Putamen (tissue), 1 donor: ENCODE measurements around the gene ABHD11.
"Not testable (repeated sequence)": the region's sequence is repeated elsewhere in the genome, so short reads cannot be mapped to it uniquely, and the experiment has no call there.

Experiments used
- DNase-seq: peaks from one replicate; pipeline ENCODE4 v3.0.0-alpha.2; 2016; ENCODE audit warnings: low spot score

Gene ABHD11

GRCh38 chr7:73742753-73743641 is 4.4 kb upstream of the ABHD11 start:
- DNase-seq, result no peak

- no peak for DNase-seq
These were observed 3.7 kb upstream of the ABHD11 start for GRCh38 chr7:73742338-73742752.

GRCh38 chr7:73741600-73741999 is 3.0 kb upstream of the ABHD11 start:
- no peak for DNase-seq

- DNase-seq, result no peak
These were observed 2.2 kb upstream of the ABHD11 start for GRCh38 chr7:73740771-73741170.

GRCh38 chr7:73740212-73740611 is 1.6 kb upstream of the ABHD11 start:
- no peak for DNase-seq

DNA sequence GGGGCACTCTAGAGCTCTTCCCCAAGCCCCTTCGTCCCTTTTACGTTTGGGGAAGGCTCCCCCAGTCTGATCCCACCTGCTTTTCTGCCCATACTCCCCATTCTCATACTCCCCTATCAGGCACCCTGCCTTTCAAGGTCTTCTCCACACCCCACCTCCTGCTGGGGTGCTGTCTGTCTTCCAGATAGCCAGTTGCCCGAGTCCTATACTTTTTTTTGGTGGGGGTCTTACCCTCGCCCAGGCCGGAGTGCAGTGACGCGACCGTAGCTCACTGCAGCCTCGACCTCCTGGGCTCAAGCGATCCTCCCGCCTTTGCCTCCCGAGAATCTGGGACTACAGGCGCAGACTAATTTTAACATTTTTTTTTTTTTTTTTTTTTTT is 775 bp upstream of the ABHD11 start:
- DNase-seq, result no peak

GRCh38 chr7:73738220-73738611 is 386 bp downstream of the ABHD11 start:
- peak; percentile 43 for DNase-seq

DNA sequence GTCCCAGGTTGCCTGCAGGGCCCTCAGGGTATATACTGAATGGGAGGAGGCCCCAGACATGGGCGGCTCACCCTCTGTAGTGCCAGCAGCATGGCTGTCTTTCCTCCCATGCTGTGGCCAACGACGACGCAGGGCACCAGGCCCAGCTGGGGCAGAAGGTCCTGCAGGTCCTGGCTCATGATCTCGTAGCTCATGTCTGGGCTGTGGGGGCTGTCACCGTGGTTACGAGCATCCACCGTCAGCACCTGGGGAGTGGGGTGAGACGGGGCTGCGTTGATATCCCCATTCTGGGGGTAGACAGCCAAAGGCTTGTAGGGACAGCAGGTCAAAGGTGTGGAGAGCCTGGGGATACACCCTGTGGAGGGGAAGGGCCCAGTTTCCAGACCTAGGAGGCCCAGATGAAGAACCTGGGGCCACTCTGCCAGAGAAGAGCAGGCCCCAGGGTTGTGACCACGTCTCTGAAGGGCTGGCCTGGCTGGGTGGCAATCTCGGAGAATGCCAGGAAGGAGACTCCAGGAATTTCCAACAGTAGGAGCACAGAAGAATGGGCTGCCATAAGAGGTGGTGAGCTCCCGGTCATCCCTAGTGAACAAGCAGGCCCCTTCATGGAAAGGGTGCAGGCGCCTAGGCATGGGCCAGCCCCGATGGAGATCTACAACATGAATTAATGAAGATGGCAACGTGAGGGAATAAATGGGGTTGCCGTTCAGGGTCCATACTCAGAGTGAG is 947 bp downstream of the ABHD11 start:
- DNase-seq, result no peak

- no peak for DNase-seq
These were observed 1.7 kb downstream of the ABHD11 start for GRCh38 chr7:73736885-73737284.

DNA sequence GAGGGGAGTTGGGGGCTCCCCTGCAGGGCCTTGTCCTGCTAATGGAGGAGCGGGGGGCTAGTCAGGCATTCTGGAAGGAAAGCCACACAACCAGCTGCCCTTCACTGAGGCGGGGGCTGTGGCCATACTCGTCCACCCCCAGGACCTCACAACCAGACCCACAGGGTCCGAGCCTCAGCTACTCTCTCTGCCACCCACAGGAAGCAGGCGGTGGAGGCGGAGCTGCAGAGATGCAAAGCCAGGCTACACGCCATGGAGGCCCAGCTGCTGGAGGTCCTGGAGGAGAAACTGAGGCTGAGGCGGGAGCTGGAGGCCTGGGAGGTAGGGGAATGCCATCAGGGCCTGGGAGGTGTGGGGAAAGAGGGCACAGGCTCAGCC is 3.1 kb downstream of the ABHD11 start:
- no peak for DNase-seq

DNA sequence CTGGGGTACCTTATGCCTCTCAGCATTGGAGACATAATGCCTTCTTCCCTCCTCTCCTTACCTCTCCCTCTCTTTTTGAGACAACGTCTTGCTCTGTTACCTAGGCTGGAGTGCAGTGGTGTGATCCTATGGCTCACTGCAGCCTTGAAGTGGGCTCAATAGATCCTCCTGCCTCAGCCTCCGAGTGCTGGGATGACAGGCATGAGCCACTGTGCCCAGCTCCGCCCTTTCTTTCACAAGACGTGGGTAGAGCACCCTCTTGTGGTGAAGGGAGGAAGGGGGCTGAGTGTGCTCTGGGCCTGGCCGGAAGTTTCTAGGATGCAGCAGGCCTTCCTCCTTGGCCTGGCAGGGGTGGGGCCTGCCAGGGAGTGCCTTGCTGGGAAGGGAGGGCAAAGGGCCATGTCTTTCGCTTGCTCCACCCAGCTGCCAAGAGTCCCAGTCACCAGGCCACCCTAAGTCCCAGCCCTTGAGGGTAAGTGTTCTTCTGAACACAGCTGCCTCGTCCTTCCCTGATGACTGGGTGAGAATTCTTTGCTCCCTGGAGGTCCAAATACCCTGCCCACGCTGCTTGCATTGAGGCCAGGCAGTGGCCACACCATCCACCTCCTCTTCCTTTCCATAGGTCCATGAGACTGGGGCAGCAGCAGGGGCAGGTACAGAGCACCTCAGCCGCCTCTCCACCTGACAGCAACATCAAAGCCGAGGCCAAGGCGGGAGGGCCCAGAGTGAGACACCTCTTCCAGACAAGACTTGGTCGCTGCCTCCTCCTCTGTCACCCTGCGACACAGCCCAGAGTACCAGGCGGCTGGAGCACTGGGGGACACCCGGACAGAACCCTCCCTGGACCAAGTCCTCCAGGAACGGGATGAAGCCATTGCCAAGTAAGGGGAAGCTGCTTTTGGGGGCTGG is 3.7 kb downstream of the ABHD11 start:
- no peak for DNase-seq

DNA sequence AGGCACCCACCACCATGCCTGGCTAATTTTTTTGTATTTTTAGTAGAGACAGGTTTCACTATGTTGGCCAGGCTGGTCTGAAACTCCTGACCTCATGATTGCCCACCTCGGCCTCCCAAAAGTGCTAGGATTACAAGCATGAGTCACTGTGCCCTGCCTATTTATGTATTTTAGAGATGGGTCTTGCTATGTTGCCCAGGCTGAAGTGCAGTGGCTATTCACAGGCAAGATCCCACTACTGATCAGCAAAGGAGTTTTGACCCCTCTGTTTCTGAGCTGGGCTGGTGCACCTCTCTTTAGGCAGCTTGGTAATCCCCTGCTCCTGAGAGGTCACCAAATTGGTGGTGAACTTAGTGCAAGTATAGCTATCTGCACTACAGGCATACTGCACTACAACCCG is 6.2 kb downstream of the ABHD11 start:
- no peak for DNase-seq

GRCh38 chr7:73730485-73730884 is 8.1 kb downstream of the ABHD11 start:
- no peak for DNase-seq

DNA sequence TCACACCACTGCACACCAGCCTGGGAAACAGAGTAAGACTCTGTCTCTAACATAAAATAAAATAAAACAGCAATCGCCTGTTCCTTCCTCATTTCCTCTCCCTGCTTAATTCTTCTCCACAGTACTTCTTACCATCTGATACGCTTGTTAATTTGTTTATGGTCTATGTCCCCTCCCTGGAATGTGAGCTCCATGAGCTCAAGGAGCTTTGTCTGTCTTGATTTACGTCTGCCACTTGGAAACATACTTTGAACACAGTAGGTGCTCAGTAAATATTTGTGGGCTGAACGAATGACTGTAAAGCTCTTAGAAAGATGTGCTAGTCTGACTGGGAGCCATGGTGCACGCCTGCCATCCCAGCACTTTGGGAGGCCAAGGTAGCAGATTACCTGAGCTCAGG is 10.1 kb downstream of the ABHD11 start:
- no peak for DNase-seq

GRCh38 chr7:73727952-73728351 is 10.7 kb downstream of the ABHD11 start:
- DNase-seq, result no peak

- DNase-seq, result no peak
These were observed 12.5 kb downstream of the ABHD11 start for GRCh38 chr7:73726083-73726466.

DNA sequence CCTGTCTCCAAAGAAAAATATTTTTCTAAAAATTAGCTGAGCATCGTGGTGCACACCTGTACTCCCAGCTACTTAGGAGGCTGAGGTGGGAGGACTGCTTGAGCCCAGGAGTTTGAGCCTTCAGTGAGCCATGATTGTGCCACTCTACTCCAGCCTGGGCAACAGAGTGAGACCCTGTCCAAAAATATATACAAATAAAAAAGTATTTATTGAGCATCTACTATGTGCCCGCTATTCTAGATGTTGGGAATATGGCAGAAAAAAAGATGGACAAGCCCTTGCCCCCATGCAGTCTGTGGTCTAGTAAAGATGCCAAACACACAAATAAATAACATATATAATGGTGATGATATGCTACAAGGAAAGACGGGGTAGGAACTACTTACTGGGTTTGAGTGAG is 14.8 kb downstream of the ABHD11 start:
- DNase-seq, result no peak

- DNase-seq, result no peak
These were observed 15.8 kb downstream of the ABHD11 start for GRCh38 chr7:73722785-73723184.

DNA sequence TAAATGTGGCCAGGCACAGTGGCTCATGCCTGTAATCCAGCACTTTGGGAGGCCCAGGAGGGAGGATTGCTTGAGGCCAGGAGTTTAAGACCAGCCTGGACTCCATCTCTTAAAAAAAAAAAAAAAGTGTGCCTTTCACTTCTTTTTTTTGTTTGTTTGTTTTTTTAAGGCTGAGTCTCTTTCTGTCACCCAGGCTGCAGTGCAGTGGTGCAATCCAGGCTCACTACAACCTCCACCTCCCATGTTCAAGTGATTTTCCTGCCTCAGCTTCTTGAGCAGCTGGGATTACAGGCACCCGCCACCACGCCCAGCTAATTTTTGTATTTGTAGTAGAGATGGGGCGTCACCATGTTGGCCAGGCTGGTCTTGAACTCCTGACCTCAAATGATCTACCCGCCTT is 16.4 kb downstream of the ABHD11 start:
- DNase-seq, result not testable (repeated sequence)

DNA sequence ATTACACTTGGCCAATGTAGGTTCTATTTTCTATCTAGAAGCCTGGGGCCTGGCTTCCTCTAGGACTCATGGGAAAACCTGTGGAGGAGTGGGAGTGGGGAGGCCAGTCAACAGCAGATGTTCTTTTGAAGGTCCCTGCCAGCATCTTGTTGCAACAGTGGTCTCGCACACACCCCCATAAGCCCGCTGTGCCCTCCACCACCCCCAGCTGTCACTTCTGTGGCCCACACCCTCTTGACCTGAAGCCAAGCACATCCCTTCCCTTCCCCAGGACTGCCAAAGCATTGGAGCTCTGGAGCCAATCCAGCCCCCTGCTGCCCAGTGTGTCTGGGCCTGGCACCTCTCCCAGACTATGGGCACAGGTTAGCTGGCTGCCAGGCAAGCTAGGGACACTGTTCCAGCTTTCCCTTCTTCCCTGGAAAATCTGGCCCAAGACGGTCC is 17.2 kb downstream of the ABHD11 start:
- peak; percentile 47 for DNase-seq

DNA sequence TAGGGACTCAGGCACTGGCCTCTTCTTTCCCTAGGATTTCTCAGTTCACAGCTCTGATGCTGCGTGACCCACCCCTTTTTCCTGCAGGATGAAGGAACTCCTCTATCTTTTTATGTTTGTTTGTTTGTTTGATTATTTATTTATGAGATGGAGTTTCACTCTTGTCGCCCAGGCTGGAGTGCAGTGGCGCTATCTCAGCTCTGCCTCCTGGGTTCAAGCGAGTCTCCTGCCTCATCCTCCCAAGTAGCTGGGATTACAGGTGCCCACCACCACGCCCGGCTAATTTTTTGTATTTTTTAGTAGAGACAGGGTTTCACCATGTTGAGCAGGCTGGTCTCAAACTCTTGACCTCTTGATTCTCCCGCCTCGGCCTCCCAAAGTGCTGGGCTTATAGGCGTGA is 18.2 kb downstream of the ABHD11 start:
- DNase-seq, result not testable (repeated sequence)

- DNase-seq, result no peak
These were observed 18.8 kb downstream of the ABHD11 start for GRCh38 chr7:73719806-73720169.
